ENCODE measurements around the gene OR6P1. TPM values are rescaled to one million over a fixed set of nuclear protein-coding genes. Genes with fewer than 3 reads are reported as not detected.

Gene OR6P1, protein sequence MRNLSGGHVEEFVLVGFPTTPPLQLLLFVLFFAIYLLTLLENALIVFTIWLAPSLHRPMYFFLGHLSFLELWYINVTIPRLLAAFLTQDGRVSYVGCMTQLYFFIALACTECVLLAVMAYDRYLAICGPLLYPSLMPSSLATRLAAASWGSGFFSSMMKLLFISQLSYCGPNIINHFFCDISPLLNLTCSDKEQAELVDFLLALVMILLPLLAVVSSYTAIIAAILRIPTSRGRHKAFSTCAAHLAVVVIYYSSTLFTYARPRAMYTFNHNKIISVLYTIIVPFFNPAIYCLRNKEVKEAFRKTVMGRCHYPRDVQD
- not detected in 2 replicates for polyA plus RNA-seq

DNA sequence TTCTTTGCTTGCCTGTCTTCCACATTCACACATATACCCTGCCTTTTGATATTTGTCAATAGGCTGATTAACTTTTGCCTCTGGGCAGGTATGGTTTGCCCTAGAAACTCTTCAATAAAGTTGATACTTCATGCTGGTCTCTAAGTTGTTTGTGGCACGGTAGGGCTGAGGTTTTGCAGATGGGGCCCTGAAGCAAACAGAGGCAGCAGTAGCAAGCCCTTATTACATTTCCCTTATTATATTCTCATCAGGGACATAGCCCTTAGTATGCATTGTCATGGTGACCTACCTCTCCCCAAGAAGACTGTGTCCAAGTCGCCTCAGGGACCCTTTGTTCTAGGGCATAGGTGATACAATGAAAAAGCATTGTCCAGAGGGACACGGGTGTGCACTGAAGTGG is at the start of gene OR6P1:
TSS of gene OR6P1 (minus strand) at position 101 of the 400 bp plus-strand sequence. CDS start 6,976 bp downstream, outside the sequence.

DNA sequence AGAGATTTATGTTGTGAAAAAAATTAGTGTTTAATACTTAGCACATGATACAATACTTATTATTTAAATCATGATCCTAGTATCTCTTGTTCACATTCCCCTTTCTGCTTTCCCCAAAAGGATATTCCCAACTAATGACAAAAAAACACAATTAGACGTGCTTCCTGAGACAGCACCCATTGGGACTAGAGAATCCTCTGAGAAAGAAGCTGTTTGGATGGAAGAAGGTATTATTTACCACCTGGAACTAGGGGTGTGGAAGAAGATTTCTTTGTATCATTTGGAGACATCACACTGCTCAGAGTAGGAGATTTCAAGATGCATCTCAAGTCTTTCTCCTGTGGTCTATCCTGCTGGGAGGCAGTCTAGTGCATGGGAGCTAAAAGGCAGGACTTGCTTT is 34.6 kb upstream of the OR6P1 start, which contains the start of gene OR10Z1:
TSS of gene OR10Z1 (plus strand) at position 301 of the 400 bp plus-strand sequence. CDS start 1,171 bp downstream, outside the sequence.

DNA sequence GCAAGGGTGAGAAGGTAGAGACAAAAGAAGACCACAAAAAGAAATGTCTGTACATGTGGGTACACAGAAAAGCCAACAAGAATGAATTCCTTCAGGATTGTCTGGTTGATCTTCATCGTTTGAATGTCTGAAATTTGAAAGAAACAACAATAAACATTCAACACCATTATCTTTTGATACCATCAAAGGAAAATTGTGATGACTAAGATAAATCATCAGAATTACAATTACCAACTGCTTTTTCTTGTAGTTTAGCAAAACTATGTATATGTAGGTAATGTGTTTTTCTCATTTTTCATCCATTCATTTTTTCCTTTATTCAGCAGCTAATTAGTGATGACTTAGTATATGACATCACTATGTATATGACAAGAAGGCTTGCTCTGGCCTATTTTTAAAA is 9.4 kb upstream of the OR6P1 start, which contains the start of gene OR10X1:
TSS of gene OR10X1 (minus strand) at position 167 of the 400 bp plus-strand sequence. CDS start at position 167, 0 bp downstream.

DNA sequence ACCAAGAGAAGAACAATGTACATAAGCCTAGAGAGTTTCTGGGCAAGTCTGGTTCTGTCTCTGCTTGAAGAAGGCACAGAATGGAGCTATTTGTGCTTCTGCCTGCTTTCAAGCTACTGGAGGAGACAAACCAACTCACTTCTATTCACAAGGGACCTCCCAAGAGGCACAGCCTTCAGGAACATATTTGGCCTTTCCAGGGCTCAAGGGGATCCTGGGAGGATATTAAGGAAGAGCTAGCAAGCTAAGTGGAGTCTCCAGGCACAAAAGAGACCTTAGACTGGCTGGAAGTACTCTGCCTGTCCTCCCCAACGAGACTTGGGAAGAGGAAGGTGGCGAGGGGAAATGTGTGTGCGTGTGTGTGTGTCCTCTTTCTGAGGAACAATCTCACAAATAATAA is 16.0 kb downstream of the OR6P1 start, which contains the start of gene OR6Y1:
TSS of gene OR6Y1 (minus strand) at position 54 of the 400 bp plus-strand sequence. CDS start 6,300 bp downstream, outside the sequence.

Other genes starting within 250 kb of the OR6P1 start
- not detected in 2 replicates for gene CD1B, start 239.0 kb downstream of the OR6P1 start, polyA plus RNA-seq
- not detected in 2 replicates for gene CD1E, start 216.7 kb downstream of the OR6P1 start, polyA plus RNA-seq
- gene OR10T2, start 171.1 kb downstream of the OR6P1 start, polyA plus RNA-seq, result not detected in 2 replicates
- not detected in 2 replicates for gene OR10K2, start 144.3 kb downstream of the OR6P1 start, polyA plus RNA-seq
- not detected in 2 replicates for gene OR10K1, start 108.7 kb downstream of the OR6P1 start, polyA plus RNA-seq
- not detected in 2 replicates for gene OR10R2, start 98.4 kb downstream of the OR6P1 start, polyA plus RNA-seq
- not detected in 2 replicates for gene OR6Y1, start 16.2 kb downstream of the OR6P1 start, polyA plus RNA-seq
- gene OR10X1, start 9.3 kb upstream of the OR6P1 start, polyA plus RNA-seq, result not detected in 2 replicates
- not detected in 2 replicates for gene OR10Z1, start 34.7 kb upstream of the OR6P1 start, polyA plus RNA-seq
- gene SPTA1, start 116.1 kb upstream of the OR6P1 start, polyA plus RNA-seq, result not detected in 2 replicates
- gene OR6K2, start 130.1 kb upstream of the OR6P1 start, polyA plus RNA-seq, result not detected in 2 replicates
- not detected in 2 replicates for gene OR6K3, start 150.1 kb upstream of the OR6P1 start, polyA plus RNA-seq
- gene OR6K6, start 184.1 kb upstream of the OR6P1 start, polyA plus RNA-seq, result not detected in 2 replicates
- not detected in 2 replicates for gene OR6N1, start 201.6 kb upstream of the OR6P1 start, polyA plus RNA-seq
- gene OR6N2, start 210.6 kb upstream of the OR6P1 start, polyA plus RNA-seq, result not detected in 2 replicates

All from Purkinje cell (primary cell).